Activated gamma-delta T cell treated with Interleukin-2 at 50 U/mL for 16 hours (primary cell): ENCODE measurements around the gene RAVER1.

ENCODE experiments used
- DNase-seq: peaks from one replicate; pipeline ENCODE4 v3.0.0-alpha.2; 2020

The RAVER1 gene

DNA sequence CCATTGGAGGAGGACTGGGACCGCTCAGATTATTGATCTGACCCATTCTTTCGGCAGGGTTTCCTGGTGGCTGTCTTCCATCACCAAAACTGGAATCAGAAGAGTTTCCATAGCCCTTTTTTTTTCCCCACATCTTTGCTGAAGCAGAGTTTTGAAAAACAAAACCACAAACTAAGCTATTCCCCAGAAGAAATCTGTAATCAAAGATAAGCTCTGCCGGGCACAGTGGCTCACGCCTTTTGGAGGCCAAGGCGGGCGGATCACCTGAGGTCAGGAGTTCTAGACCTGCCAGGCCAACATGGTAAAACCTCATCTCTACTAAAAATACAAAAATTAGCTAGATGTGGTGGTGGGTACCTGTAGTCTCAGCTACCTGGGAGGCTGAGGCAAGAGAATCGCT, 66.6 kb downstream of the RAVER1 start:
- DNase-seq: no peak
